B cell (primary cell): ENCODE data around the gene ZNF763. TPM values are rescaled to one million over a fixed set of nuclear protein-coding genes. Genes with fewer than 3 reads are reported as not detected.
A peak's percentile ranks its signal among the peaks of the same experiment; 100 is the strongest.
"Not testable (repeated sequence)": the region's sequence is repeated elsewhere in the genome, so short reads cannot be mapped to it uniquely, and the experiment has no call there.

Experiments used
- ATAC-seq: fragments of 200-7000 bp; cut with Tn5 transposase; one replicate; pipeline ENCODE4 v1.10.0; 2021; ENCODE audit warnings: low read depth, mild to moderate bottlenecking, moderate number of reproducible peaks, moderate library complexity
- CTCF ChIA-PET: fragments of 350-600 bp; sonication (Branson Sonifier 250); formaldehyde crosslinking; loops from one replicate; lab custom pipeline; 2021; ENCODE audit warnings: antibody characterized with exemption, inconsistent platforms; lab: Charles Lee
- POLR2A ChIA-PET: fragments of 350-600 bp; sonication (Branson Sonifier 250); formaldehyde crosslinking; loops from one replicate; lab custom pipeline; 2021; ENCODE audit warnings: antibody characterized with exemption; lab: Charles Lee
- DNase-seq: peaks from one replicate; pipeline ENCODE4 v3.0.0; 2013
- H2AFZ ChIP-seq: 2 replicates; pipeline ENCODE4 v1.6.1; 2012; ENCODE audit warnings: mild to moderate bottlenecking, low read depth, low read length; ENCODE audit not compliant: insufficient read depth, poor library complexity, severe bottlenecking
- H3K27ac ChIP-seq, 2 donors: 1 replicate in 1 of 2; 2 replicates in 1 of 2; pipeline ENCODE4 v1.5.1; 2012 to 2013; ENCODE audit warnings: low read length in 2 of 2, mild to moderate bottlenecking in 2 of 2, moderate library complexity in 1 of 2
- H3K27me3 ChIP-seq, 4 experiments: fragments of 200-600 bp in 1 of 4; sonication (generic) in 1 of 4; replicated peaks in 1 of 4; 1 replicate in 2 of 4; 2 replicates in 2 of 4; pipeline versions ENCODE4 v1.6.1 to v1.7.0; 2013 to 2016; ENCODE audit warnings: low read length in 3 of 4, mild to moderate bottlenecking in 2 of 4, mixed read lengths in 1 of 4, moderate library complexity in 1 of 4; ENCODE audit not compliant: insufficient read depth in 4 of 4, control insufficient read depth in 3 of 4; ENCODE audit errors: control extremely low read depth in 1 of 4
- H3K36me3 ChIP-seq, 2 experiments: replicated peaks in 1 of 2; 1 replicate in 1 of 2; 2 replicates in 1 of 2; pipeline versions ENCODE4 v1.6.1 to v1.7.1; 2013; ENCODE audit warnings: low read length in 1 of 2; ENCODE audit not compliant: insufficient read depth in 2 of 2, control insufficient read depth in 1 of 2; ENCODE audit errors: control extremely low read depth in 1 of 2, extremely low read depth in 1 of 2
- H3K4me1 ChIP-seq, 2 donors: fragments of 200-600 bp in 1 of 2; sonication (generic) in 1 of 2; 1 replicate in 1 of 2; 2 replicates in 1 of 2; pipeline versions ENCODE4 v1.5.1 to v1.6.1; 2013 to 2017; ENCODE audit warnings: low read length in 2 of 2; ENCODE audit not compliant: control insufficient read depth in 2 of 2, insufficient read depth in 2 of 2
- H3K4me2 ChIP-seq: replicated peaks from 2 replicates; pipeline ENCODE3; 2012; ENCODE audit warnings: mild to moderate bottlenecking, low read depth, low read length; ENCODE audit not compliant: poor library complexity, severe bottlenecking
- H3K4me3 ChIP-seq, 5 experiments: fragments of 200-600 bp in 1 of 5; sonication (generic) in 1 of 5; 1 replicate in 3 of 5; 2 replicates in 2 of 5; pipeline versions ENCODE4 v1.5.1 to v1.7.0; 2011 to 2016; ENCODE audit warnings: low read length in 4 of 5, mild to moderate bottlenecking in 4 of 5, low read depth in 2 of 5, control low read depth in 1 of 5, moderate library complexity in 1 of 5; ENCODE audit not compliant: insufficient read depth in 1 of 5; ENCODE audit errors: control extremely low read depth in 1 of 5, extremely low read depth in 1 of 5
- H3K79me2 ChIP-seq: fragments of 200-600 bp; sonication (generic); one replicate; pipeline ENCODE4 v1.6.0; 2016; ENCODE audit warnings: low read length; ENCODE audit not compliant: control insufficient read depth, insufficient read depth
- H3K9ac ChIP-seq: fragments of 200-600 bp; sonication (generic); 2 replicates; pipeline ENCODE4 v1.6.1; 2017; ENCODE audit warnings: mild to moderate bottlenecking, low read length, moderate library complexity
- H3K9me3 ChIP-seq, 3 donors: one replicate each; pipeline versions ENCODE4 v1.6.1 to v1.7.1; 2013; ENCODE audit warnings: low read length in 2 of 3; ENCODE audit not compliant: control insufficient read depth in 2 of 3, insufficient read depth in 1 of 3; ENCODE audit errors: control extremely low read depth in 1 of 3
- H4K20me1 ChIP-seq: 2 replicates; pipeline ENCODE4 v1.6.0; 2012; ENCODE audit warnings: mild to moderate bottlenecking, low read length; ENCODE audit not compliant: insufficient read depth, control insufficient read depth, poor library complexity, severe bottlenecking
- H3K27ac Mint-ChIP-seq: one replicate; pipeline ENCODE4 v1.8.0; 2021; ENCODE audit warnings: mixed read lengths
- H3K27me3 Mint-ChIP-seq: one replicate; pipeline ENCODE4 v1.8.0; 2021; ENCODE audit warnings: mixed read lengths
- H3K4me1 Mint-ChIP-seq: one replicate; pipeline ENCODE4 v1.8.0; 2021; ENCODE audit warnings: mixed read lengths
- H3K4me3 Mint-ChIP-seq: one replicate; pipeline ENCODE4 v1.8.0; 2021; ENCODE audit warnings: mixed read lengths
- H3K9me3 Mint-ChIP-seq: one replicate; pipeline ENCODE4 v1.8.0; 2022; ENCODE audit warnings: mixed read lengths; ENCODE audit not compliant: insufficient read depth
- EZH2 ChIP-seq: IDR thresholded peaks from 2 replicates; pipeline ENCODE4 v1.6.1; 2012; ENCODE audit warnings: borderline replicate concordance, low read depth, mild to moderate bottlenecking, moderate library complexity, low read length; ENCODE audit not compliant: insufficient read depth, poor library complexity, severe bottlenecking
- WGBS: methylation state at CpG from one replicate; pipeline ENCODE4 v1.1.5; 2013; ENCODE audit warnings: missing lambda C conversion rate; ENCODE audit not compliant: insufficient coverage; 5-methylcytosine and 5-hydroxymethylcytosine counted together
- intact Hi-C: fragments of 100-400 bp; cut with micrococcal nuclease; formaldehyde crosslinking; loops from one replicate; pipeline ENCODE4 v1.10.0; 2022
- polyA plus RNA-seq: library from polyadenylated mRNA; depleted of rRNA; stranded (reverse); fragments of >200 nt; gene quantifications from 2 replicates; pipeline ENCODE4 v1.2.3, GENCODE V29; 2012
- total RNA-seq, 2 donors: library from RNA; stranded (reverse); fragments of 120-200 nt in 1 of 2; gene quantifications; 1 replicate in 1 of 2; 2 replicates in 1 of 2; pipeline versions ENCODE4 v1.2.3 to v1.2.4, GENCODE V29; 2013 to 2022
- TF ChIP-seq, protein P1 (sequence below): fragments of 200-600 bp; IDR thresholded peaks from one replicate; pipeline ENCODE4 v1.8.0; 2022; ENCODE audit warnings: antibody characterized with exemption, mild to moderate bottlenecking

Gene ZNF763
- total and polyA plus RNA-seq, 2 donors (not counting 1 experiment from before 2014, with no cell fraction given): 3.0 to 14.2 TPM

DNA sequence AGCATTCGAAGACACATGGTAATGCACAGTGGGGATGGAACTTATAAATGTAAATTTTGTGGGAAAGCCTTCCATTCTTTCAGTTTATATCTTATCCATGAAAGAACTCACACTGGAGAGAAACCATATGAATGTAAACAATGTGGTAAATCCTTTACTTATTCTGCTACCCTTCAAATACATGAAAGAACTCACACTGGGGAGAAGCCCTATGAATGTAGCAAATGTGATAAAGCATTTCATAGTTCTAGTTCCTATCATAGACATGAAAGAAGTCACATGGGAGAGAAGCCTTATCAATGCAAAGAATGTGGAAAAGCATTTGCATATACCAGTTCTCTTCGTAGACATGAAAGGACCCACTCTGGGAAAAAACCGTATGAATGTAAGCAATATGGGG is 16.2 kb upstream of the ZNF763 start:
- no peak overlapping the region for H3K4me3 ChIP-seq

DNA sequence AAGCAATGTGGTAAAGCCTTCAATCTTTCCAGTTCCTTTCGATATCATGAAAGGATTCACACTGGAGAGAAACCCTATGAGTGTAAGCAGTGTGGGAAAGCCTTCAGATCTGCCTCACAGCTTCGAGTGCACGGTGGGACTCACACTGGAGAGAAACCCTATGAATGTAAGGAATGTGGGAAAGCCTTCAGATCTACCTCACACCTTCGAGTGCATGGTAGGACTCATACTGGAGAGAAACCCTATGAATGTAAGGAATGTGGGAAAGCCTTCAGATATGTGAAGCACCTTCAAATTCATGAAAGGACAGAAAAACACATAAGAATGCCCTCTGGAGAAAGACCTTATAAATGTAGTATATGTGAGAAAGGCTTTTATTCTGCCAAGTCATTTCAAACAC is 15.6 kb upstream of the ZNF763 start:
- intact Hi-C loops: no loop called here
- DNase-seq: peak; percentile 29
- Histone ChIP-seq H3K27me3 (no peaks in the 10 kb centered on the region), H3K79me2 (peaks cover 22% of the 10 kb centered on the region), H3K4me1 (no peaks in the 10 kb centered on the region), H2AFZ (no peak overlapping the region), H3K4me3 (no peak overlapping the region), H3K27ac (no peak overlapping the region), H3K9ac (no peak overlapping the region), H3K4me2 (no peak overlapping the region), H3K9me3 (peaks cover 25 to 92% (median 71%) of the 10 kb centered on the region in 3 donors), H4K20me1 (no peaks in the 10 kb centered on the region), H3K36me3 (peaks cover 23 to 38% of the 10 kb centered on the region in 2 experiments)
- H3K27ac Mint-ChIP-seq: no peak overlapping the region
- ATAC-seq: no peak
- no peak overlapping the region for H3K4me3 Mint-ChIP-seq
- TF ChIP-seq EZH2: no peak
- TF ChIP-seq, protein P1, sequence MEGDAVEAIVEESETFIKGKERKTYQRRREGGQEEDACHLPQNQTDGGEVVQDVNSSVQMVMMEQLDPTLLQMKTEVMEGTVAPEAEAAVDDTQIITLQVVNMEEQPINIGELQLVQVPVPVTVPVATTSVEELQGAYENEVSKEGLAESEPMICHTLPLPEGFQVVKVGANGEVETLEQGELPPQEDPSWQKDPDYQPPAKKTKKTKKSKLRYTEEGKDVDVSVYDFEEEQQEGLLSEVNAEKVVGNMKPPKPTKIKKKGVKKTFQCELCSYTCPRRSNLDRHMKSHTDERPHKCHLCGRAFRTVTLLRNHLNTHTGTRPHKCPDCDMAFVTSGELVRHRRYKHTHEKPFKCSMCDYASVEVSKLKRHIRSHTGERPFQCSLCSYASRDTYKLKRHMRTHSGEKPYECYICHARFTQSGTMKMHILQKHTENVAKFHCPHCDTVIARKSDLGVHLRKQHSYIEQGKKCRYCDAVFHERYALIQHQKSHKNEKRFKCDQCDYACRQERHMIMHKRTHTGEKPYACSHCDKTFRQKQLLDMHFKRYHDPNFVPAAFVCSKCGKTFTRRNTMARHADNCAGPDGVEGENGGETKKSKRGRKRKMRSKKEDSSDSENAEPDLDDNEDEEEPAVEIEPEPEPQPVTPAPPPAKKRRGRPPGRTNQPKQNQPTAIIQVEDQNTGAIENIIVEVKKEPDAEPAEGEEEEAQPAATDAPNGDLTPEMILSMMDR: no peak
- WGBS: 100% methylated on average over 2 of the region's 4 CpGs
- no peaks in the 10 kb centered on the region for H3K27me3 Mint-ChIP-seq
- ChIA-PET CTCF (no interaction called here), POLR2A (no interaction called here)
- H3K4me1 Mint-ChIP-seq: no peaks in the 10 kb centered on the region
- H3K9me3 Mint-ChIP-seq: peaks cover 39% of the 10 kb centered on the region

More for the DNA sequence above, 16.2 kb upstream of the ZNF763 start:
- no peaks in the 10 kb centered on the region for H3K27me3 ChIP-seq
- H3K4me1 ChIP-seq: no peaks in the 10 kb centered on the region
- H3K9me3 ChIP-seq: peaks cover 24 to 94% (median 75%) of the 10 kb centered on the region in 3 donors
- no peak overlapping the region for H3K9ac ChIP-seq
- Mint-ChIP-seq H3K9me3 (peaks cover 37% of the 10 kb centered on the region), H3K4me1 (no peaks in the 10 kb centered on the region), H3K4me3 (no peak overlapping the region), H3K27ac (no peak overlapping the region), H3K27me3 (no peaks in the 10 kb centered on the region)
- intact Hi-C loops: no loop called here
- H4K20me1 ChIP-seq: no peaks in the 10 kb centered on the region
- ChIA-PET CTCF (interaction anchor here (2.9 kb wide), 1 partner anchor 15 kb away, joined by 12 read pairs; no protein-coding TSS in a partner anchor), POLR2A (no interaction called here)
- DNase-seq (no peak), ATAC-seq (no peak)
- no peak overlapping the region for H3K27ac ChIP-seq
- H2AFZ ChIP-seq: no peak overlapping the region
- peaks cover 28% of the 10 kb centered on the region for H3K79me2 ChIP-seq
- H3K36me3 ChIP-seq: peaks cover 25 to 43% of the 10 kb centered on the region in 2 experiments
- no peak overlapping the region for H3K4me2 ChIP-seq
- TF ChIP-seq EZH2: no peak
- TF ChIP-seq, protein P1: no peak
- no CpG with 5 or more reads among the region's 3 CpGs for WGBS

DNA sequence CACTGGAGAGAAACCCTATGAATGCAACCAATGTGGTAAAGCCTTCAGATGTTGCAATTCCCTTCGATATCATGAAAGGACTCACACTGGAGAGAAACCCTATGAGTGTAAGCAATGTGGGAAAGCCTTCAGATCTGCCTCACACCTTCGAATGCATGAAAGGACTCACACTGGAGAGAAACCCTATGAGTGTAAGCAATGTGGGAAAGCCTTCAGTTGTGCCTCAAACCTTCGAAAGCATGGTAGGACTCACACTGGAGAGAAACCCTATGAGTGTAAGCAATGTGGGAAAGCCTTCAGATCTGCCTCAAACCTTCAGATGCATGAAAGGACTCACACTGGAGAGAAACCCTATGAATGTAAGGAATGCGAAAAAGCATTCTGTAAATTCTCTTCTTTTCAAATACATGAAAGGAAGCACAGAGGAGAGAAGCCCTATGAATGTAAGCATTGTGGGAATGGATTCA is 15.2 kb upstream of the ZNF763 start:
- H3K27me3 Mint-ChIP-seq, H4K20me1 ChIP-seq, ATAC-seq, H3K4me1 ChIP-seq, POLR2A ChIA-PET, H3K4me2 ChIP-seq, H3K9ac ChIP-seq, intact Hi-C loops, H3K4me1 Mint-ChIP-seq, H3K27me3 ChIP-seq, H3K27ac Mint-ChIP-seq, H3K4me3 Mint-ChIP-seq, H2AFZ ChIP-seq, H3K27ac ChIP-seq, DNase-seq: not testable (repeated sequence)
- peaks cover 35% of the 10 kb centered on the region for H3K9me3 Mint-ChIP-seq
- H3K79me2 ChIP-seq: peaks cover 18% of the 10 kb centered on the region
- 100% methylated on average over 3 of the region's 4 CpGs for WGBS
- peaks cover 23 to 34% of the 10 kb centered on the region in 2 experiments for H3K36me3 ChIP-seq
- peak overlapping the region in 1 of 5 experiments; percentile 29 for H3K4me3 ChIP-seq
- CTCF ChIA-PET: interaction anchor here (1.2 kb wide), 1 partner anchor 14 kb away, joined by 3 read pairs; no protein-coding TSS in a partner anchor
- H3K9me3 ChIP-seq: peaks cover 24 to 88% (median 71%) of the 10 kb centered on the region in 3 donors
